Thyroid gland (tissue), 4 donors: ENCODE measurements around the gene NF1. TPM values are rescaled to one million over a fixed set of nuclear protein-coding genes. Genes with fewer than 3 reads are reported as not detected.

Experiments
- DNase-seq, 2 donors: peaks; one replicate each; pipeline ENCODE4 v3.0.0-alpha.2; 2019
- H3K27ac ChIP-seq, 3 donors: fragments of 200-600 bp; sonication (generic); 1 replicate in 2 of 3; 2 replicates in 1 of 3; pipeline ENCODE4 v1.5.1; 2016 to 2019; ENCODE audit warnings: mild to moderate bottlenecking in 1 of 3, moderate library complexity in 1 of 3
- H3K27me3 ChIP-seq: fragments of 200-600 bp; sonication (generic); one replicate; pipeline ENCODE4 v1.5.1; 2019
- H3K36me3 ChIP-seq, 2 donors: fragments of 200-600 bp; sonication (generic); one replicate each; pipeline ENCODE4 v1.5.1; 2016 to 2019
- H3K4me1 ChIP-seq, 2 donors: fragments of 200-600 bp; sonication (generic); one replicate each; pipeline ENCODE4 v1.5.1; 2017 to 2019
- H3K4me3 ChIP-seq, 3 donors: fragments of 200-600 bp; sonication (generic); replicated peaks in 1 of 3; 1 replicate in 2 of 3; 2 replicates in 1 of 3; pipeline ENCODE4 v1.5.1; 2016; ENCODE audit warnings: mild to moderate bottlenecking in 1 of 3
- H3K9me3 ChIP-seq: fragments of 200-600 bp; sonication (generic); one replicate; pipeline ENCODE4 v1.5.1; 2017
- CTCF ChIP-seq, 6 experiments: fragments of 200-600 bp in 3 of 6; fragments of 450-650 bp in 3 of 6; sonication (generic) in 3 of 6; IDR thresholded peaks; one replicate each; pipeline ENCODE4 v1.5.1; 2016 to 2019; ENCODE audit warnings: antibody characterized with exemption in 6 of 6, mild to moderate bottlenecking in 2 of 6, inconsistent platforms in 1 of 6, moderate library complexity in 1 of 6
- POLR2A ChIP-seq, 2 donors: fragments of 450-650 bp; IDR thresholded peaks; one replicate each; pipeline ENCODE4 v1.6.1; 2017; ENCODE audit warnings: antibody characterized with exemption in 2 of 2, mild to moderate bottlenecking in 2 of 2, moderate library complexity in 1 of 2
- WGBS, 2 donors: methylation state at CpG; one replicate each; pipeline ENCODE4 v1.1.5; 2017; 5-methylcytosine and 5-hydroxymethylcytosine counted together
- intact Hi-C: fragments of 100-400 bp; cut with DNase I; formaldehyde crosslinking; loops from one replicate; pipeline ENCODE4 v1.15.1; 2023
- total RNA-seq, 4 donors: library from RNA; depleted of rRNA; stranded (reverse); fragments of >200 nt; gene quantifications; one replicate each; pipeline ENCODE4 v1.2.3, GENCODE V29; 2016

Gene NF1
- total RNA-seq, 4 donors from 2014 or later = 102 to 208 (median 129) TPM

- TF ChIP-seq CTCF (IDR thresholded peaks at IDR 0.05) (no peak), POLR2A (IDR thresholded peaks at IDR 0.05) (no peak)
- no peaks in the 10 kb centered on the region for H3K27me3 ChIP-seq
- DNase-seq = no peak
- intact Hi-C loops = no loop called here
- H3K9me3 ChIP-seq = no peaks in the 10 kb centered on the region
- H3K36me3 ChIP-seq = no peaks in the 10 kb centered on the region
- H3K27ac ChIP-seq = no peak overlapping the region
- H3K4me3 ChIP-seq = no peak overlapping the region
- no peaks in the 10 kb centered on the region for H3K4me1 ChIP-seq
- 57 to 68% methylated on average over 13 to 15 of the region's 15 CpGs for WGBS, 2 donors
Measured at GRCh38 chr17:31413081-31413799, 318.5 kb downstream of the NF1 start.

- Histone ChIP-seq H3K4me1 (no peaks in the 10 kb centered on the region), H3K9me3 (no peaks in the 10 kb centered on the region), H3K4me3 (no peak overlapping the region), H3K36me3 (no peaks in the 10 kb centered on the region), H3K27ac (no peak overlapping the region), H3K27me3 (no peaks in the 10 kb centered on the region)
- intact Hi-C loops = no loop called here
- TF ChIP-seq POLR2A (IDR thresholded peaks at IDR 0.05) = no peak
- no peak for TF ChIP-seq CTCF (IDR thresholded peaks at IDR 0.05)
- no peak for DNase-seq
- WGBS, 2 donors = 43 to 45% methylated on average over 8 to 12 of the region's 12 CpGs
Measured at GRCh38 chr17:31413874-31414549, 319.2 kb downstream of the NF1 start.

DNA sequence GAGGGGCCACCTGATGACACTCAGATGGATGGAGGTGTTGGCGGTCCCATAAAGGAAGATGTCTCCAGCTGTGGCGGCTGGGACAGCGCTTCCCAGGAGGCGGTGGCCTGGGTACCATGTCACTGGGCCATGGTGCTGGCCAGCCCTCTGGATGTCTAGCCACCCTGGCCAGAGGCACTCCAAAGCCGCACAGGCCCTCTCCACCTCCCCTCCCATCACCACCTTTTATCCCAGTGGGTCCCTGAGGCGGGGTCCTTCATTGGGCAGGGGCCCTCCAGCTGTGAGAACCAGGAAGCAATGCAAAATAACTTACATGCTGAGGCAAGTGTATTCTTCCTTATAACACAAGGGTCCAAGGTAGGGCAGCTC lies 319.8 kb downstream of the NF1 start:
- H3K36me3 ChIP-seq = no peaks in the 10 kb centered on the region
- 80 to 81% methylated on average over 2 to 6 of the region's 6 CpGs for WGBS, 2 donors
- H3K4me1 ChIP-seq = no peaks in the 10 kb centered on the region
- H3K27ac ChIP-seq = no peak overlapping the region
- H3K4me3 ChIP-seq = no peak overlapping the region
- H3K9me3 ChIP-seq = no peaks in the 10 kb centered on the region
- no peak for TF ChIP-seq CTCF (IDR thresholded peaks at IDR 0.05)
- TF ChIP-seq POLR2A (IDR thresholded peaks at IDR 0.05) = no peak
- H3K27me3 ChIP-seq = no peaks in the 10 kb centered on the region
- no peak for DNase-seq
- intact Hi-C loops = no loop called here

- H3K36me3 ChIP-seq = no peaks in the 10 kb centered on the region
- TF ChIP-seq POLR2A (IDR thresholded peaks at IDR 0.05) (no peak), CTCF (IDR thresholded peaks at IDR 0.05) (no peak)
- H3K4me1 ChIP-seq = no peaks in the 10 kb centered on the region
- H3K27ac ChIP-seq = no peak overlapping the region
- no peak for DNase-seq
- H3K27me3 ChIP-seq = no peaks in the 10 kb centered on the region
- H3K9me3 ChIP-seq = no peaks in the 10 kb centered on the region
- 62 to 68% methylated on average over 7 of the region's 7 CpGs for WGBS, 2 donors
- intact Hi-C loops = no loop called here
- H3K4me3 ChIP-seq = no peak overlapping the region
Measured at GRCh38 chr17:31415004-31415454, 320.3 kb downstream of the NF1 start.
